ENCODE results near the gene GNG11. TPM values are rescaled to one million over a fixed set of nuclear protein-coding genes. Genes with fewer than 3 reads are reported as not detected.

GNG11 gene
- total RNA-seq, 1 donor from 2014 or later = 29.6 TPM

- Histone ChIP-seq H3K36me3 (peaks cover 13% of the 10 kb centered on the region), H3K27me3 (ENCODE audit: low read depth) (no peaks in the 10 kb centered on the region), H3K4me1 (peaks cover 62% of the 10 kb centered on the region), H3K4me3 (peak overlapping the region; percentile 71), H3K9me3 (replicated peaks) (no peaks in the 10 kb centered on the region), H3K27ac (replicated peaks) (peak overlapping the region; percentile 94)
- intact Hi-C loops (cut with micrococcal nuclease) = no loop called here
- no peak for DNase-seq
- no peak for TF ChIP-seq CTCF (IDR thresholded peaks at IDR 0.05; ENCODE audit: borderline replicate concordance)
Observed at GRCh38 chr7:93923296-93923695, 1.8 kb downstream of the GNG11 start.

DNA sequence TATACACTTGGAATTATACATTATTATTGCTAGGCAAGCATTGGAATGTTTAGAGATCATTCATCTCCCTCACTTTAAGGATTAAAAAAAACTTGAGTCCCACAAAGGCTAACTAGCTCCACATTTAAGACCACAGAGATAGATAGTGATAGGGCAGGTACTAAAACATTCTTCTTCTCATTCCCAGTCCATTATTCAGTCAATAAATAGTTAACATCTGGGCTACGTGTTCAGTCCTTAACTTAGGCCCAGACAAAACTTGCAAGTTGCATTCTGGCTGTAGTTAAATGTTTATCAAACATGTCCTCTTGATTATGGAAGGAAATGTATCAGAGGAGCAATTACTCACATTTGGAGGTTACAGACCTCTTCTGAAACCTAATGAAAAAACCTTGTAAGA is 2.4 kb downstream of the GNG11 start:
- Histone ChIP-seq H3K36me3 (peaks cover 13% of the 10 kb centered on the region), H3K9me3 (replicated peaks) (no peaks in the 10 kb centered on the region), H3K27ac (replicated peaks) (peak overlapping the region; percentile 94), H3K4me3 (peak overlapping the region; percentile 71), H3K4me1 (peaks cover 62% of the 10 kb centered on the region), H3K27me3 (ENCODE audit: low read depth) (no peaks in the 10 kb centered on the region)
- no peak for TF ChIP-seq CTCF (IDR thresholded peaks at IDR 0.05; ENCODE audit: borderline replicate concordance)
- intact Hi-C loops (cut with micrococcal nuclease) = no loop called here
- no peak for DNase-seq

- no peak for DNase-seq
- Histone ChIP-seq H3K4me3 (peak overlapping the region; percentile 71), H3K36me3 (peaks cover 13% of the 10 kb centered on the region), H3K4me1 (peaks cover 40% of the 10 kb centered on the region), H3K9me3 (replicated peaks) (no peaks in the 10 kb centered on the region), H3K27ac (replicated peaks) (peak overlapping the region; percentile 63), H3K27me3 (ENCODE audit: low read depth) (no peaks in the 10 kb centered on the region)
- intact Hi-C loops (cut with micrococcal nuclease) = no loop called here
- TF ChIP-seq CTCF (IDR thresholded peaks at IDR 0.05; ENCODE audit: borderline replicate concordance) = no peak
Observed at GRCh38 chr7:93926800-93927199, 5.3 kb downstream of the GNG11 start.

DNA sequence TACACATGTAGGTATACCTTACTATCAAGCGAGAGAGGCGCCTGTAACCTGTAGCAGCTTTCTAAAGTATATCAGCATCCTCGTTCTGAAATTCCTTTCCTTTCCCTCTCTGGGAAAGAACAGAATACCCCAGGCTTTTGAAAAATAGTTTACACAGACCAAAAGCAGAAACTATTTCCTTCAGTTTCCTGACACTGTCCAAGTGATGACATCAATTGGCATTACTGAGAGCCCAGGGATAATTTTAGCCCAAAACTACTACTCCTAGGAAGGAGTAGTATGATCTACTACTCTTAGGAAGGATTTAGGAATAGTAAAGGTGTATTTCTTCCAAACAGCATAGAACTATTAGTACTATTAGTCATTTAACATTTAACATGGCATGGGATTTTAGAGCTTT is 6.0 kb downstream of the GNG11 start:
- Histone ChIP-seq H3K4me3 (peak overlapping the region; percentile 71), H3K27me3 (ENCODE audit: low read depth) (no peaks in the 10 kb centered on the region), H3K36me3 (peaks cover 13% of the 10 kb centered on the region), H3K4me1 (peaks cover 33% of the 10 kb centered on the region), H3K27ac (replicated peaks) (peak overlapping the region; percentile 63), H3K9me3 (replicated peaks) (no peaks in the 10 kb centered on the region)
- intact Hi-C loops (cut with micrococcal nuclease) = no loop called here
- no peak for DNase-seq
- no peak for TF ChIP-seq CTCF (IDR thresholded peaks at IDR 0.05; ENCODE audit: borderline replicate concordance)

- intact Hi-C loops (cut with micrococcal nuclease) = no loop called here
- Histone ChIP-seq H3K27ac (replicated peaks) (no peak overlapping the region), H3K4me1 (peaks cover 21% of the 10 kb centered on the region), H3K27me3 (ENCODE audit: low read depth) (no peaks in the 10 kb centered on the region), H3K4me3 (no peak overlapping the region), H3K9me3 (replicated peaks) (no peaks in the 10 kb centered on the region), H3K36me3 (peaks cover 6% of the 10 kb centered on the region)
- no peak for DNase-seq
- TF ChIP-seq CTCF (IDR thresholded peaks at IDR 0.05; ENCODE audit: borderline replicate concordance) = no peak
Observed at GRCh38 chr7:93931655-93932054, 10.1 kb downstream of the GNG11 start.

DNA sequence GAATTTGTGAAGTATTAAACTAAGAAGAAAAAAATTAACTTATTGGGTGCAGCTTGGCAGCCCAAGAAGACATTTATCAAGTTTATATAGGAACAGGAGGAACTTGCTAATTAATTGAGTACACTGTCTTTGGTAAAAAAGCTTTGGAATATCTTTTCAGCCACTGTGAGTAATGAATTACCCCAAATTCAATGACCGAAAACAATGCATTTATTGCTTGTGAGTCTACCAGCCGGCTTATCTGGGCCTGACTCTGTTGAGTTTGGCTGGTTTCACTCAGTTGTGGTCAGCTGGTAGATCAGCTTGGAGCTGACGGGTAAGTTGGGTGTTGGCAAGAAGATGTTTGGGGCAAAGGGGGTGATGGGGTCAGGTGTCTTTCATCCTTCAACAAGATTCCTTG is 11.6 kb downstream of the GNG11 start:
- intact Hi-C loops (cut with micrococcal nuclease) = no loop called here
- H3K36me3 ChIP-seq = no peaks in the 10 kb centered on the region
- no peak for DNase-seq
- TF ChIP-seq CTCF (IDR thresholded peaks at IDR 0.05; ENCODE audit: borderline replicate concordance) = no peak
- peaks cover 16% of the 10 kb centered on the region for H3K4me1 ChIP-seq
- no peaks in the 10 kb centered on the region for H3K9me3 ChIP-seq (replicated peaks)
- H3K4me3 ChIP-seq = no peak overlapping the region
- no peaks in the 10 kb centered on the region for H3K27me3 ChIP-seq (ENCODE audit: low read depth)
- no peak overlapping the region for H3K27ac ChIP-seq (replicated peaks)
